Measurements from ENCODE around the gene SRGAP1. TPM values are rescaled to one million over a fixed set of nuclear protein-coding genes. Genes with fewer than 3 reads are reported as not detected.

Gene SRGAP1
- total and polyA plus RNA-seq, 2 of the 4 experiments (the other 2 are of a cell fraction), result 10.0 to 10.2 TPM

GRCh38 chr12:63802012-63802608, 42.4 kb upstream of the SRGAP1 start:
- Histone ChIP-seq H3K9me1 (ENCODE audit: insufficient read depth, low read length) (no peaks in the 10 kb centered on the region), H2AK9ac (replicated peaks; ENCODE audit: low read depth, low read length, poor library complexity) (no peak overlapping the region), H4K20me1 (ENCODE audit: insufficient read depth, low read length) (no peaks in the 10 kb centered on the region), H3K14ac (replicated peaks; ENCODE audit: low read depth, low read length) (no peak overlapping the region), H2AK5ac (ENCODE audit: low read depth, low read length) (no peak overlapping the region), H4K91ac (ENCODE audit: insufficient read depth, low read depth, low read length) (no peak overlapping the region), H4K8ac (ENCODE audit: low read depth in 2 of 2, low read length in 2 of 2) (no peak overlapping the region), H3K36me3 (ENCODE audit: control insufficient read depth, insufficient read depth, low read length) (peaks cover 1% of the 10 kb centered on the region; the same call in 1 of the 2 replicates), H4K5ac (ENCODE audit: low read depth, low read length) (no peak overlapping the region), H2BK15ac (ENCODE audit: low read depth, low read length) (no peak overlapping the region), H3K56ac (ENCODE audit: extremely low read depth, insufficient read depth, low read length) (no peak overlapping the region), H3K9me3 (ENCODE audit: control insufficient read depth, insufficient read depth, low read length) (no peaks in the 10 kb centered on the region), H3K4me1 (ENCODE audit: control insufficient read depth, insufficient read depth, low read length) (no peaks in the 10 kb centered on the region; the same call in 1 of the 2 replicates), H3K23ac (ENCODE audit: low read depth, low read length) (no peak overlapping the region), H2BK20ac (ENCODE audit: low read depth, low read length) (no peak overlapping the region), H3K9ac (ENCODE audit: low read depth, low read length) (no peak overlapping the region), H3K4me3 (ENCODE audit: insufficient read depth, low read depth, low read length) (no peak overlapping the region), H2BK120ac (ENCODE audit: low read depth, low read length) (no peak overlapping the region), H3K79me1 (ENCODE audit: low read depth in 1 of 2, low read length in 2 of 2) (no peaks in the 10 kb centered on the region), H3K18ac (ENCODE audit: low read depth, low read length) (no peak overlapping the region), H3K4ac (ENCODE audit: low read depth, low read length) (no peak overlapping the region), H2BK5ac (ENCODE audit: low read depth, low read length, poor library complexity, severe bottlenecking) (no peak overlapping the region), H3K4me2 (ENCODE audit: low read depth, low read length) (no peak overlapping the region), H3K27me3 (ENCODE audit: control insufficient read depth, insufficient read depth, low read length) (no peaks in the 10 kb centered on the region), H2AFZ (replicated peaks; ENCODE audit: low read length, poor library complexity) (no peak overlapping the region), H3K27ac (ENCODE audit: insufficient read depth, low read length) (no peak overlapping the region)
- ATAC-seq (ENCODE audit: low read depth) (peak; percentile 48), DNase-seq (peak; percentile 25)
- in situ Hi-C loops (cut with MboI; ENCODE audit: low sequenced_read_pairs) (loop anchor here (5.0 kb wide), 1 partner anchor 385 kb away; no protein-coding TSS in a partner anchor), intact Hi-C loops (cut with micrococcal nuclease) (loop anchor here (1.0 to 2.0 kb wide), 3 partner anchors 133 to 699 kb away; partner anchors contain the start of gene DPY19L2), dilution Hi-C loops (cut with HindIII; ENCODE audit: low sequenced_read_pairs, unreplicated experiment) (no loop called here)
- ChIA-PET CTCF (interaction anchor here (0.6 to 1.6 kb wide), 5 partner anchors 8 to 382 kb away, joined by 3 to 5 read pairs (median 3); no protein-coding TSS in a partner anchor), POLR2A (ENCODE audit: unreplicated experiment) (no interaction called here)
- no CpG with 5 or more reads among the region's 6 CpGs for WGBS, 2 experiments (ENCODE audit: extremely low coverage in 2 of 2, insufficient read length in 1 of 2)
- BruUV-seq (replicated peaks), result no TSS peak
- no peak for TF ChIP-seq RCOR1 (IDR thresholded peaks at IDR 0.05; ENCODE audit: insufficient replicate concordance, low read length)
- peak; percentile 63 for TF ChIP-seq CTCF (conservative IDR thresholded peaks at IDR 0.05; ENCODE audit: low read depth, low read length)
- peak; percentile 62 for TF ChIP-seq SMC3 (IDR thresholded peaks at IDR 0.05; ENCODE audit: low read depth, low read length)
- TF ChIP-seq CEBPB (IDR thresholded peaks at IDR 0.05; ENCODE audit: low read depth, low read length), result no peak
- TF ChIP-seq RAD21 (IDR thresholded peaks at IDR 0.05; ENCODE audit: low read length), result peak; percentile 63
- TF ChIP-seq MAZ (IDR thresholded peaks at IDR 0.05; ENCODE audit: borderline replicate concordance, low read depth, low read length), result no peak
